Thymus (tissue), 11 donors: ENCODE results near the gene SUSD6. TPM values are rescaled to one million over a fixed set of nuclear protein-coding genes. Genes with fewer than 3 reads are reported as not detected.

Experiments
- DNase-seq, 9 donors: peaks; one replicate each; pipeline ENCODE4 v3.0.0-alpha.2; 2013; ENCODE audit warnings: low spot score in 9 of 9, low read depth in 6 of 9, missing footprints in 1 of 9
- H3K27ac ChIP-seq, 2 donors: one replicate each; pipeline ENCODE4 v1.5.1; 2013; ENCODE audit warnings: control low read depth in 1 of 2, low read depth in 1 of 2, low read length in 1 of 2, mild to moderate bottlenecking in 1 of 2, moderate library complexity in 1 of 2
- H3K27me3 ChIP-seq, 2 donors: one replicate each; pipeline ENCODE4 v1.5.1; 2013; ENCODE audit warnings: low read length in 1 of 2; ENCODE audit not compliant: control insufficient read depth in 2 of 2, insufficient read depth in 1 of 2
- H3K36me3 ChIP-seq, 2 donors: one replicate each; pipeline ENCODE4 v1.5.1; 2013; ENCODE audit warnings: low read length in 1 of 2, mild to moderate bottlenecking in 1 of 2, moderate library complexity in 1 of 2; ENCODE audit not compliant: control insufficient read depth in 2 of 2, insufficient read depth in 2 of 2
- H3K4me1 ChIP-seq, 2 donors: one replicate each; pipeline ENCODE4 v1.5.1; 2013; ENCODE audit warnings: low read length in 2 of 2; ENCODE audit not compliant: control insufficient read depth in 2 of 2, insufficient read depth in 2 of 2
- H3K4me3 ChIP-seq, 2 donors: one replicate each; pipeline ENCODE4 v1.5.1; 2013; ENCODE audit warnings: low read length in 2 of 2, control low read depth in 1 of 2, mild to moderate bottlenecking in 1 of 2
- H3K9me3 ChIP-seq, 2 donors: one replicate each; pipeline ENCODE4 v1.5.1; 2013; ENCODE audit warnings: low read length in 1 of 2, mild to moderate bottlenecking in 1 of 2; ENCODE audit not compliant: control insufficient read depth in 2 of 2, insufficient read depth in 1 of 2
- WGBS: extraction: QIAGEN DNeasy Blood & Tissue Kit; methylation state at CpG from one replicate; pipeline ENCODE4 v1.1.7; 2013; 5-methylcytosine and 5-hydroxymethylcytosine counted together
- polyA plus RNA-seq: library from polyadenylated mRNA; stranded (reverse); fragments of 200-250 nt; gene quantifications from one replicate; pipeline ENCODE4 v1.2.3, GENCODE V29; 2013
- total RNA-seq: library from RNA; stranded (reverse); fragments of 120-200 nt; gene quantifications from one replicate; pipeline ENCODE4 v1.2.4, GENCODE V29; 2013
- donor health status: healthy.

The SUSD6 gene
- total and polyA plus RNA-seq, 2 donors = 7.8 to 23.7 TPM

DNA sequence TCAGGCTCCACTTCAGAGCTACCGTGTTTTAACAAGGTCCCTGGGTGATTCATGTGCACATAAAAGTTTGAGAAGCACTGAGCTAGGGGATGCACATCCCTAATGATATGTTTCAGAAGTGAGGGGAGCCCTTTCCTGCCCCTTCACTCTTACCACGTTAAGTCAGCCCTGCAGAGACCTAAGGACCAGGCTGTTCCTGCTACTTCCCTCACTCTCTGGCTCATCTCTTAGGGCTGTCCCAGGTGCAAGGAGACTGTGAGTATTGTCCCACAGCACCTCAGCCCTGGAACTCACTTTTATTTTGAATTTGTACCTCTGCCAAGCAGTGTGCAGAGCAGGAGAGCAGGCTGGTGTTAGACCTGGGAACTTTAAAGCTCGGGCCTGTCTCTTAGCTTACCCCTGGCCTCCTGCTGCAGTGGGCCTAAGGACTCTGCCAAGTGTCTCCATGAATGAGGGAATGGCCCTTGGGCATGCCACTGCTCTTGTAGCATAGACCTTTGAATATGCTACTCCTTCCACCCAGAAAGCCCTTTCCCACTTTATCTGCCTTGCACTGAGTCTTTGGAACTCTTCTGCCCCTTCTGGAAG is 11.0 kb upstream of the SUSD6 start:
- Histone ChIP-seq H3K27me3 (no peaks in the 10 kb centered on the region), H3K4me1 (no peaks in the 10 kb centered on the region), H3K36me3 (no peaks in the 10 kb centered on the region), H3K27ac (no peak overlapping the region), H3K4me3 (no peak overlapping the region), H3K9me3 (no peaks in the 10 kb centered on the region)
- 90% methylated on average over 3 of the region's 3 CpGs for WGBS
- no peak for DNase-seq

DNA sequence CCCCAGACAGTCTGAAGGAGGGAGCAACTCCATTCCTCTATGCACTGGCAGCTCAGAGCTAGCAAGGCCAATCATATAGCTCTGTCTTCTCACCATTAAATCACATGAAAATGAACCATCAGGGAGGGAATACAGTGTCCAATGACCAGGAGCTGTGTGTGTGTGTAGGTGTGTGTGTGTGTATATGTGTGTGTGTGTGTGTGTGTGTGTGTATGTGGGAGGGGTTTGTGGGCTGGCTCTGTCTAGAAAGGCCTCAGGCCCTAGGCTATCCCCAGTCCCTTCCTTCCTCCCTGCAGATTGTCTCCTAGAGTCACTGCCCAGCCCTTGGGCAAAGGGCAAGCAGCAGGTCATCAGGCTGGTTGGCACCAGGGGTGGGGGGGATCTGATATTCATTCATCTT is 5.7 kb upstream of the SUSD6 start:
- no peaks in the 10 kb centered on the region for H3K27me3 ChIP-seq
- H3K27ac ChIP-seq = no peak overlapping the region
- H3K9me3 ChIP-seq = no peaks in the 10 kb centered on the region
- DNase-seq = no peak
- H3K36me3 ChIP-seq = no peaks in the 10 kb centered on the region
- H3K4me1 ChIP-seq = peaks cover 0 to 12% of the 10 kb centered on the region in 2 donors
- H3K4me3 ChIP-seq = no peak overlapping the region

DNA sequence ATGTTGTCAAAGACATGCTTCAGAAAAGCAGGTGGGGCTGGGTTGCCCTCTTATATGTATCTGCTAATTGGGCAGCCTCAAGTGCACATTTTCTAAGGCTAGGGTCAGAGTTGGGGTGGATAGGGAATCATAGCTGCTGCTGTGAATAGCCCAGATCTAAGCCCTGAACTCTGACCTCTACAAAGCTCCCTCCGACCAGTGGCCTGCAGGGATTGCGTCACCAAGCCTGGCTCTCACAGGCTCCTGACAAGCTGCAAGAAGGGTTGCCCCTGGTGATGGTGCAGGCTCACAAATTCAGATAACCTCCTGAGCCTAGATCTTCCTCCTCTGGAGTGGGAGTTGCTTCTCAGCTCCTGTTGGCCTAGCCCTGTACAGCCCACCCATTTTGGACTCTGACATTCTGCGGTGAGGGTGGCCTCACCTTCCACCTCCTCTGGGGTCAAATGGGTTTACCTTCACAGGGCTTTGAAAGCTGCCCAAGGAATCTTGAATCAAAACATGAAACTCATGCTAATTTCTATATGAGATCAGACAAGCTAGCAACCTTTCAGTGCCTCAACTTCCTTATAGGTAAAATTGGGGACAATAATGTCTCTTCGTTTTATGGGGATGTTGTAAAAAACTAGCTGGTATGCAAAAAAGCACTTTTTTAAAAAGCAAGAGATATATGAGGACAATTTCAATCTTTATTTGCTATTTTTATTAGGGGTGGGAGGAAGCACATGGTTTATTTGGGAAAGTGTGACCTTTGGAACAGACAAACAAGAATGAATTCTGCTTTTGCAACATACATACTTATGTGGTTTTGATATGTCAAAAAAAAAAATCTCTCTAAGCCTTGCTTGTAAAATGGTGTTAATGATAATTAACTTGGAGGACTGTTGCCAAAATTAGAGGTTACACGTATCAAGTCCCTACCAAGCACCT is 4.9 kb upstream of the SUSD6 start:
- H3K4me3 ChIP-seq = no peak overlapping the region
- no peaks in the 10 kb centered on the region for H3K9me3 ChIP-seq
- no peaks in the 10 kb centered on the region for H3K27me3 ChIP-seq
- WGBS = 95% methylated on average over 5 of the region's 5 CpGs
- no peak overlapping the region for H3K27ac ChIP-seq
- H3K4me1 ChIP-seq = peaks cover 0 to 16% of the 10 kb centered on the region in 2 donors
- no peak for DNase-seq
- no peaks in the 10 kb centered on the region for H3K36me3 ChIP-seq

DNA sequence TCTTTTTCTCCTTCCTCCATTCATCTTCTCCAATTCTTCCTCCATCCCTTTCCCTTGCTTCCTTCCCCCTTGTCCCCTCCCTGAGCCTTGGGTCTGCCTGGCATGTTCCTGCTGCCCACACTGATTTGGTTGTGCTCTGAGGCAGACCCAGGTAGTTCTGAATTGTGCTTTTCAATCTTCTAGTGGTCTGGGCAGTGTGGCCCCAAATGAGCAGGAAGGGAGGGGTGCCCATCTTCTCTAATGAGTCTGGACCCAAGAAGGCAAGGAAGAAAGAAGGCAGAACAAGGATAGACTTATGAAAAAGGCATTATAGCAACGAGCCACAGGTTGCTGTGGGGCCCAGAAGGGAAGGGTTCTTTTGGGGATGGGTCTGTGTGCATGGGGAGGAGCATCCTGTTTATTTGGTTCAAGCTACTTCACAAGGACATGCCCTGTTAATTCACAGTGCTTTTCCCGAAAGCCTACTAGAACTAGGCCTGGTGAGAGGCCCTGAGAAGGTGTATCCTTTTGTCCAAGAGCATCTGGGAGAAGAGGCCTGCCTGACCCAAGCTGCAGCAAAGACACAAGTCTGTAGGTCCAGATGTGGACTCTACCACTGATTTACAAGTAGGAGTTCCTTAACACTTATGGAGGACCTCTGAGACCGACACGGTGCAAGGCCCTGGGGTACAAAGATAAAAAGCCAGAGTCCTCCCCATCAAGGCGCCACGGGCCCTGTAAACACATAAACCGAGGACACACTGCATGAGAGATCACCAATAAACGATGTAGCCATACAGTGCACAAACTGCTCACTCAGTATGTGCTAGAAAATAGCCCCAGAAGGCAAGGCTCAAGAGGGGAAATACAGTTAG is 1.1 kb upstream of the SUSD6 start:
- Histone ChIP-seq H3K4me1 (peaks cover 19 to 43% of the 10 kb centered on the region in 2 donors), H3K27ac (peak overlapping the region in 1 of 2 donors; percentile 83), H3K36me3 (no peaks in the 10 kb centered on the region), H3K9me3 (no peaks in the 10 kb centered on the region), H3K4me3 (peak overlapping the region; percentile 64 to 94), H3K27me3 (no peaks in the 10 kb centered on the region)
- DNase-seq = peak in 1 of 9 donors; percentile 45
- WGBS = 85% methylated on average over 8 of the region's 8 CpGs

DNA sequence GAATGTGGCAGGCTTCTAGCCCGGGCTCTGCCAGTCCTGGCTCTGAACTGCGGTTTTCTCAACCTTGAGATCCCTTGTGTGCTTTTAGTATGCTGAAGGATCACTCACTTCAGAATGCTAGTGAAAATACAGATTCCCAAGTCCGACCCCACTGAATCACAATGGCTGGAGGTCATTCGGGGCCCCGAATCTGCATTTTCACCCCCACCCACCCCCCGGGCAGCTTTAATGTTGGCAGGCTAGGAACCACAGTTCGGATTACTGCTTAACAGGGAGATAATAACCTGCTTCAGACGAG is 573 bp upstream of the SUSD6 start:
- Histone ChIP-seq H3K9me3 (no peaks in the 10 kb centered on the region), H3K27ac (peak overlapping the region; percentile 40 to 83), H3K36me3 (no peaks in the 10 kb centered on the region), H3K27me3 (no peaks in the 10 kb centered on the region), H3K4me1 (peaks cover 22 to 49% of the 10 kb centered on the region in 2 donors), H3K4me3 (peak overlapping the region; percentile 64 to 94)
- WGBS = 51% methylated on average over 8 of the region's 8 CpGs
- no peak for DNase-seq

DNA sequence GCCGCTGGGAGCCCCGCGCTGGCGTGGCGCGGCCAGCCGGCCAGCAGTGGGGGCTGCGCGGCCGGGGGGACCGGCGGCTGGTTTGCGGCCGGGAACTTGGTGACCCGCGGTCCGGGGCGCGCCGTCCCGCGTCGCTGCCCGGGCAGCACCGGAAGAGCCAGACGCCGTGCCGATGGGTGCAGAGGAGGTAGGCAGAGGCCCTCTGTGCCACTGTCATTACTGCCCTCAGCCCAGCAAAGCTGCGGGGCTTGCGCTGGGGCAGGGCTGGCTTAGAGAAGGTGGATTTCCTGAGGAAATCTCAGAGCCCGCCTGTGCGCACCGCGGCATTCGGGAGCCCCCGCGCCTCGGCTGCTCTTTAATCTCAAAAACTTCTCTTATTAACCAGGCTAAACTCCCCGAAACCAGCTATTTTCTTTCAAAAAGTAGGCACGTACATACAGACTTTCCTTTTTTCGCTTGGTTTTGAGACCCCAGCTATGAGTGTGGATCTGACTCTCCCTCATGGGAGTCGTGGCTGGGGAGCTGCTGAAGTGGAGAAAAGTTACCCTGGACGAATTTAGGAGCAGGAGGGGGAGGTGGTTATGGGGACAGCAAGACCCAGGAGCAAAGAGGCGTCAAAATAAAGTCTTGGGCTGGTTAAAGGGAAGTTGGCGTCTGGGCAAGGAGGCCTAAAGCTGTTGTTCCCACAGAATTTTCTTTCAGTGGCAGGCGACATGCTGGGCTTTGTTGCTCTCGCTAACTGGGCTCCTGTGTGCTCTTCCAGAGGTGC is 802 bp downstream of the SUSD6 start:
- peak overlapping the region; percentile 77 to 94 for H3K4me3 ChIP-seq
- DNase-seq = peak in 1 of 9 donors; percentile 54
- H3K4me1 ChIP-seq = peaks cover 30 to 56% of the 10 kb centered on the region in 2 donors
- WGBS = 2% methylated on average over 47 of the region's 47 CpGs
- H3K9me3 ChIP-seq = no peaks in the 10 kb centered on the region
- peak overlapping the region; percentile 91 to 97 for H3K27ac ChIP-seq
- H3K27me3 ChIP-seq = no peaks in the 10 kb centered on the region
- H3K36me3 ChIP-seq = no peaks in the 10 kb centered on the region

DNA sequence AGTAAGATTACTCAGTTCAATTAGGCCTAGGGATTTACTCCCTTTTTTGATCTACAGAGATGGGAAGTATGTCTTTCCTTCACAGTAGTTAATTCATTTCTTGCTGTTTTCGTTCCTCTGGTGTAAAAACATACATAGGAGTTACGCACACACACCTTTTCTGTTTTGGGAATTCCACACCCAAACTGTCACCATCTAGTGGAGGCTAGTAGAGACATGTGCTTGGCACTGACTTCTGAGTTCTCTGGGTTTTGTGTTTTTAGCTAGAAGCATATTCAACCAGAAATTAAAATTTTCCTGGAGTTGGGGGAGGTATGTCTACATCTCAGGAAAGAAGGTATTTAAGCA is 1.4 kb downstream of the SUSD6 start:
- peak in 1 of 9 donors; percentile 52 for DNase-seq
- WGBS = 33% methylated on average over 2 of the region's 2 CpGs
- Histone ChIP-seq H3K27me3 (no peaks in the 10 kb centered on the region), H3K4me1 (peaks cover 35 to 62% of the 10 kb centered on the region in 2 donors), H3K36me3 (no peaks in the 10 kb centered on the region), H3K9me3 (no peaks in the 10 kb centered on the region), H3K27ac (peak overlapping the region; percentile 91 to 97), H3K4me3 (peak overlapping the region; percentile 77 to 94)

DNA sequence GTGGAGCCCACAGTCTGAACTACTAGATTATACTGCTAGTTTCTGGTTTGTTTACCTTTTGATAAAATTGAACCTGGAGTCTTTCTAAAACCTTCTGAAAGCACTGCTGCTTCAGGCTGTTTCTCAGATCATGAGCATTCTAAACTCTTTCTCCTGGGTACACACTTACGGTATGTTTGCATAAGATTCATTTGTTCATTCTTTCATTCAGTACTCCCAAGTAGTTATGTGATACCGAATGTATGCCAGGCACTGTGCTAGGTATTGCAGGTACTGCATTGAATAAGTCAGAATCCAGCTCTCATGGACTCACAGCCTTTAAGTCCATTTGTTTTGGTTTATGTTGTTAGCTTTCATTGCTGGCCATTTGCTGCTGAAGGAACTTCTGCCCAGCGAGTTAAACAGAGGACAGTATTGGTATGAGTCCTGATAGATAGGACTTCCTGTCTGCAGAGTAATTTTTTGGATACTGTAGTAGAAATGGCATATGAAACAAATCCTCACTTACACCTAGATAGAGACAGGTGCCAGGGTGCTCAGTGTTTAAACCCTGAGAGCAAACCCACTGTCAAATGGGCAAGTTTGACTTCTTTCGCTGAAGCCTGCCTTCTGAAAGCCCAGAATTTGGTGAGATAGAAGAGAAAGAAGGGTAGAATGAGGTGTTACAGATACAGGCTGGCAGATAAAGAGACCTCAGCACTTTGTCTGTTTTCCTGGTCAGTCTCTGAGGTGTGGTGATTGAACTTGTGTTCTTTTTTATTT is 2.1 kb downstream of the SUSD6 start:
- H3K4me1 ChIP-seq = peaks cover 39 to 68% of the 10 kb centered on the region in 2 donors
- H3K27ac ChIP-seq = peak overlapping the region; percentile 74 to 97
- H3K9me3 ChIP-seq = no peaks in the 10 kb centered on the region
- DNase-seq = peak in 1 of 9 donors; percentile 38
- H3K27me3 ChIP-seq = no peaks in the 10 kb centered on the region
- H3K4me3 ChIP-seq = peak overlapping the region; percentile 20 to 77
- whole genome bisulfite sequencing = 91% methylated on average over 4 of the region's 4 CpGs
- H3K36me3 ChIP-seq = no peaks in the 10 kb centered on the region
